Measurements from ENCODE around the gene EZR.

Gene EZR

GRCh38 chr6:158819213-158819976 lies at the start of gene EZR:
Gene EZR (minus strand): TSS chr6:158819368. CDS start chr6:158818093, 1,275 bp downstream.
- TF ChIP-seq, protein P1, sequence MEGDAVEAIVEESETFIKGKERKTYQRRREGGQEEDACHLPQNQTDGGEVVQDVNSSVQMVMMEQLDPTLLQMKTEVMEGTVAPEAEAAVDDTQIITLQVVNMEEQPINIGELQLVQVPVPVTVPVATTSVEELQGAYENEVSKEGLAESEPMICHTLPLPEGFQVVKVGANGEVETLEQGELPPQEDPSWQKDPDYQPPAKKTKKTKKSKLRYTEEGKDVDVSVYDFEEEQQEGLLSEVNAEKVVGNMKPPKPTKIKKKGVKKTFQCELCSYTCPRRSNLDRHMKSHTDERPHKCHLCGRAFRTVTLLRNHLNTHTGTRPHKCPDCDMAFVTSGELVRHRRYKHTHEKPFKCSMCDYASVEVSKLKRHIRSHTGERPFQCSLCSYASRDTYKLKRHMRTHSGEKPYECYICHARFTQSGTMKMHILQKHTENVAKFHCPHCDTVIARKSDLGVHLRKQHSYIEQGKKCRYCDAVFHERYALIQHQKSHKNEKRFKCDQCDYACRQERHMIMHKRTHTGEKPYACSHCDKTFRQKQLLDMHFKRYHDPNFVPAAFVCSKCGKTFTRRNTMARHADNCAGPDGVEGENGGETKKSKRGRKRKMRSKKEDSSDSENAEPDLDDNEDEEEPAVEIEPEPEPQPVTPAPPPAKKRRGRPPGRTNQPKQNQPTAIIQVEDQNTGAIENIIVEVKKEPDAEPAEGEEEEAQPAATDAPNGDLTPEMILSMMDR (IDR thresholded peaks at IDR 0.05; ENCODE audit: control insufficient read depth, insufficient read depth, low read depth, low read length, missing control alignments): no peak
- peak within 1 kb of the TSS; percentile 70 for H3K4me3 ChIP-seq (ENCODE audit: control insufficient read depth, low read depth, low read length)
- no peak for DNase-seq (ENCODE audit: low read depth)

DNA sequence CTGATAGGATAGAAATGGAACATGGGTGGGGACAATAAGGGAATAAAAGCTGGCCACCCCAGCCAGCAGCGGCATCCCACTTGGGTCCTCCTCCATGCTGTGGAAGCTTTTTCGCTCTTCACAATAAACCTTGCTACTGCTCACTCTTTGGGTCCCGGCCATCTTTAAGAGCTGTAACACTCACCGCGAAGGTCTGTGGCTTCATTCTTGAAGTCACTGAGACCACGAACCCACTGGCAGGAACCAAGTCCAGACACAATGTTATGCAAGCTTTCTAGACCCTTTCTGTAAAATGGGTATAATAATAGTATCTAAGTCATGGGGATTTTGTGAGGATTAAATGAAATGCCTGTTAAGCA lies 48.9 kb upstream of the EZR start:
- no peak overlapping the region for H3K4me3 ChIP-seq (ENCODE audit: control insufficient read depth, low read depth, low read length)
- DNase-seq (ENCODE audit: low read depth): no peak
- TF ChIP-seq, protein P1 (IDR thresholded peaks at IDR 0.05; ENCODE audit: control insufficient read depth, insufficient read depth, low read depth, low read length, missing control alignments): no peak

DNA sequence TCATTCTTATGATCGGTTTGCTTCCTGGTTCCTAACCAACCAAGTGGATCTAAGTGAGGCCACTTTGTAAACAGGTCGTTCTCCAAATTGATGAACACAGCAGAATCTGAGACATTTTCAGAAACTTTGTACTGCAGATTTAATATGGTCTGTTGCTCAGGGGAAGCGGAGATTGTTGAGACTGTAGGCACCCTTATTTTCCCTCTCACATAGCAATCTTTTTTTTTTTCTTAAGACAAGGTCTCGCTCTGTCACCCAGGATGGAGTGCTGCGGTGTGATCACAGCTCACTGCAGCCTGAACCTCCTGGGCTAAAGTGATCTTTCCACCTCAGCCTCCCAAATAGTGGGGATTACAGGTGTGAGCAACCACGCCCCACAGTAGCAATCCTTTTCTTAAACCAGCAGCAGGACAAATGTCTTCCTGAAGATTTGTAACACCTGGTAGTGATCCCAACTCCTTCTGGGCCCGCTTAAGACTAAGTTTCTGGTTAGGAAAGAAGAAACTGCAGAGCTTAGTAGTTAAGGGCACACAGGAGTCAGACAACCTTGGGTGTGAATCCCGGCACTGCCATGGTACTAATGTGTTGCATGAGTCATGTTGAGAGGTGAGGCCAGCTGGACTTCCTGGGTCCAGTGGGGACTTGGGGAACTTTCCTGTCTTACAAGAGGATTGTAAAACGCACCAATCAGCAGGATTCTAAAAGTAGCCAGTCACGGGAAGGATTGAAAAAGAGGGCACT lies 48.4 kb upstream of the EZR start:
- no peak overlapping the region for H3K4me3 ChIP-seq (ENCODE audit: control insufficient read depth, low read depth, low read length)
- TF ChIP-seq, protein P1 (IDR thresholded peaks at IDR 0.05; ENCODE audit: control insufficient read depth, insufficient read depth, low read depth, low read length, missing control alignments): no peak
- DNase-seq (ENCODE audit: low read depth): no peak

- TF ChIP-seq, protein P1 (IDR thresholded peaks at IDR 0.05; ENCODE audit: control insufficient read depth, insufficient read depth, low read depth, low read length, missing control alignments): no peak
- no peak for DNase-seq (ENCODE audit: low read depth)
- no peak overlapping the region for H3K4me3 ChIP-seq (ENCODE audit: control insufficient read depth, low read depth, low read length)
These were observed 46.6 kb upstream of the EZR start for GRCh38 chr6:158865769-158866168.

DNA sequence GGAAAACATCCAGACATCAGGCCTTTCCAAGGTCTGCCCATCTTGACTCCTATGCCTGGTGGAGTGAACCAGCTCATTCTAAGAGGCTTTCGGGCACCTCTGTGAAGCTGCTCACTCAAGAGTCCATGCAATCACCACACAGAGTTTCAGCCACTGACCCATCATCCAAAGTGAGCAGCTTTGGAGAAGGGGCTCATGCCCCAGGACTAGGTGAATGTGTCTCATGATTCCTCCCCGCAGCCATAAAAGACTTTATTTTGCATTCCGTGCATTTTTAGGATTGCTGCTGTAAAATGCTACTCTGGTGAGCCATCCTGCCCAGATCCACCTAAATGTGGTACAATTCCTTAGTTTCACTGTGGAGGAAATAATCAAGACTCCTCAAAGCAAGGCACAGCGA lies 44.5 kb upstream of the EZR start:
- TF ChIP-seq, protein P1 (IDR thresholded peaks at IDR 0.05; ENCODE audit: control insufficient read depth, insufficient read depth, low read depth, low read length, missing control alignments): no peak
- no peak for DNase-seq (ENCODE audit: low read depth)
- no peak overlapping the region for H3K4me3 ChIP-seq (ENCODE audit: control insufficient read depth, low read depth, low read length)

DNA sequence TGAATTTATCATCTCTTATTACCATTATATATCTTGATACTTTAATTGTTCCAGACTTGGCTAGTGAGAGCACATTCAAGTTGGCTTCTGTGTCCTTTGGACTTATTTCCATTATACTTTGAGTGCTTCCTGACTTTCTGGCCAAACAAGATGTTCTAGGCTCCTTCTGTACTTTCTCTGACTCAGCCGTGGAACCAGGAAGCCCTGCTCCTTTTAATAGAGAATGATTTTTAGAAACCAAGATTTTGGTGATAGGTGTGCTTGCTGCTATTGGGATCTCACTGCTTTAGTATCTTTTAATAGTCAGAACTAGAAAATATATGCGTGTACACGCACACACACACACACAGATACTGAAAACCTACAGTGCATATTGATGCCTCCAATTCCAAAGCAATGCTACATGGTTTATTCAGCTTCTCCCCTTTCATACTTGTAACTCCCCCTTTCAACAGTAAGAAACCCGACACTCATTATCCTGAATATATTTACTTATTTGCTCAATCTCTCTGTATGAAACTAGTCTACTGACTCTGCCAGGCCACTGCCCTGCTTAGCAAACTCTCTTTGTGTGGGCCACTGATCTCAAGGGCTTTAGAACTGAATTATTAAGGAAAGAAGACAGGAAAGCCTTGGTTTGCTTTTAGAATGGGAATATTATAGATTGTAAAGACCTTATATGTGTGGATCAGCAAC lies 42.7 kb upstream of the EZR start:
- no peak for DNase-seq (ENCODE audit: low read depth)

More for the DNA sequence above, 42.7 kb upstream of the EZR start:
- H3K4me3 ChIP-seq (ENCODE audit: control insufficient read depth, low read depth, low read length): no peak overlapping the region
- TF ChIP-seq, protein P1 (IDR thresholded peaks at IDR 0.05; ENCODE audit: control insufficient read depth, insufficient read depth, low read depth, low read length, missing control alignments): no peak
